Activated CD8-positive, alpha-beta memory T cell treated with anti-CD3 and anti-CD28 coated beads for 1 hour (primary cell): ENCODE data around the gene TMEM250.

Source experiments
- DNase-seq, 2 donors: peaks; one replicate each; pipeline ENCODE4 v3.0.0-alpha.2; 2020; ENCODE audit warnings: low read depth in 1 of 2; ENCODE audit errors: extremely low read depth in 1 of 2

TMEM250 gene

GRCh38 chr9:136084063-136084944, 34.4 kb downstream of the TMEM250 start:
- DNase-seq, result no peak

DNA sequence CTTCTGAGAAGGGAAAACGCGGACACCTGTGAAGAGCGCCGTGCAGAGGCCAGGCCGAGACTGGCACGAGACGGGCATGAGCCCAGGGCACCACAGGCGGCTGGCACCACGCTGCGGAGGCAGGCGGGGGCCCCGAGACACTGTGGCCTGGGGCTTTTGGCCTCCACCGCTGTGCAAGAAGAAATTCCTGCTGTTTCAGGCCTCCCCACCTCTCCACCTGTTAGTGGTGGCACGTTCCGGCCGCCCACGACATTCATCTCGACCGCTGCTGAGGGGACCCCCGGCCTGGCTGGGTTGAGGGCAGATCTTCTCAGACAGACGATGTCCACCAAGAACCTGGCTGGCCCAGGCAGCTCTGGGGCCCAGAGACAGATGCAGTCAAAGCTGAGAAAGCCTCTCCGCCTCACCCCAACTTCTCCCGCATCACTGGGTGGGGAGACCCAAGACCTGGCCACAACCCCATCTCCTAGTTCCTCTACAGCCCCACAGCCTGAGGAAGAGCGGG, 35.1 kb downstream of the TMEM250 start:
- no peak for DNase-seq

GRCh38 chr9:136082496-136083361, 35.9 kb downstream of the TMEM250 start:
- no peak for DNase-seq

GRCh38 chr9:136081826-136082495, 36.7 kb downstream of the TMEM250 start:
- no peak for DNase-seq

GRCh38 chr9:136081113-136081825, 37.4 kb downstream of the TMEM250 start:
- DNase-seq, result no peak

GRCh38 chr9:136080716-136081112, 38.0 kb downstream of the TMEM250 start:
- no peak for DNase-seq

DNA sequence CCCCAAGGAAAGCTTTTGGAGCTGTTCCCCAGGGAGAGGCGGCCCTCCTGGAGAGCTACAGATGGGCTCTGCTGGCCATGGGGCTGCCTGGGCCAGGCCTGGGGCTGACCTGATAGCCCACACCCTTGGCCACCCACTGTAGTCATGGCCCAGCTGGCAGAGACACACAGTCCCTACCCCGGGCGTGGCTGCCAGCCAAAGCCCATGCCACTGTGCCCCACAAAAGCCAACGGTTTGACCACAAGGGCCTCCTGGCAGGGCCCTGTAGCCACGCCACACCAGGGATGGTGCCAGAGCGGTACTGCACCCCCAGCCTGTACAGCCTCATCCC, 38.8 kb downstream of the TMEM250 start:
- no peak for DNase-seq

GRCh38 chr9:136079211-136079915, 39.3 kb downstream of the TMEM250 start:
- no peak for DNase-seq

GRCh38 chr9:136078498-136079011, 40.1 kb downstream of the TMEM250 start:
- no peak for DNase-seq

DNA sequence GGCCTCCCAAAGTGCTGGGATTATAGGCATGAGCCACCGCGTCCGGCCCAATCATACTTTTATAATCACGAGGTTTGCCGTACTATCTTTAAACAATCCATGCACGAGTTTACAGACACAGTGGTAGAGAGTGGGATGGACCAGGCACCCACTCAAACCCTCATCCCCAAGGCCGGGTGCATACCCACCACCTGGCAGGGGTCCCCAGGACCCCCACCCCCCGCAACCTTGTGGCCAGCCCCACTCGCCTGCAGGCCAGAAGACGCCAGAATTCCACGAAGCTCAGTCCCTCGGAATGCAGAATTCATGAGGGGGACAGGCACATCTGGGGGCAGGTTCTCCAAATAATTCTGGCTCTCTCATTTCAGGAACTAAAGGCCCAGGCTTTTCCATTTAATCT, 40.7 kb downstream of the TMEM250 start:
- no peak for DNase-seq

DNA sequence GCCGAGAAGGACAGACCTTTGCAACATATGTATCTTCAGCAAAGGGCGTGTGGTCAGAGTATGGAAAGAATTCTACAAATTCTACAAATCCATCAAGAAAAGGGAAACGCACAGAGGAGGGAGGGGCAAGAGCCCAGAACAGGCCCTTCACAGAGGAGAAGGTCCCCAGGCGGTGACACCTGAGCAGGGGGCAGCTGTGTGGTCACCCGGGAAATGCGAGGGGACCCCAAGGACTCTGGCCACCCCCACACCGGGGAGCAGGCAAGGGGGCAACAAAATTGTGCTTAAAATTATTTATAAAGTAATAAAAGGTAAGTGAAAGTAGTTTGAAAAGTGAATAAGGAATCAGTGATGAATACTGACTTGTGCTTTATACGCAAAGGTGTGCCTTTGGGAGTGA, 41.2 kb downstream of the TMEM250 start:
- no peak for DNase-seq

DNA sequence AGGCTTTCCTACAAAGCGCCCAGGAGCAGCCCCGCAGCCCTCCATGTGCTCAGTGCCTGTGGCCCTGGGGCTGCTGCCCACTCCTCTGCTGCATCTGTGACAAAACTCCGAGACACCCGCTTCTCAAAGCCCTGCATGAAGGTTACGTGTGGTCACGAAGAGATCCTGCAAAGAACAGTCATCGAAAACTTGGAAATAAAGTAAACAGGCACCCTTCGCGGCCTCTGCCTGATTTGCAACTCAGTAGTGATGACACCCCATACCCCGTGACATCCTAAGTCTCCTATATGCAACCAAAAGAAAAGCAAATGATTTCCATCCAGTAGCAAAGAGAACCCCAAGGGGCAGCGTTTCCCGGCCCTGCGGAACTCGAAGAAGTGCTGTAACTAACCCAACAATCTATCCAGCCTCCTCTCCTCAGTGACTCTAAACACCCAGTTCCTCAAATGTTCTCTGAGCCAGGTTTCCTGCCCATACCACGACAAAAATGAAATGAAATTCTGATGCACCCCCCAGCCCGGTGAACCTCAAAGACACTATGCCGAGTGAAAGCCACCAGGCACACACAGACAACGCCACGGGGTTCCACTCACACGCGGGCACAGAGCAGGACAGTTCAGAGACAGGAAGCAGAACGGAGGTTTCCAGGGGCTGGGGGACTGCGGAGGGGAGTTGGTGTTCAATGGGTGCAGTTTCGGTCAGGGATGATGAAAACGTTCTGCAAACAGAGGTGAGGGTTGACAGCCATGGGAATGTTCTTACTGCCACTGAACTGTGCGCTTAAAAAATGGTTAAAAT, 42.6 kb downstream of the TMEM250 start:
- DNase-seq, result no peak

DNA sequence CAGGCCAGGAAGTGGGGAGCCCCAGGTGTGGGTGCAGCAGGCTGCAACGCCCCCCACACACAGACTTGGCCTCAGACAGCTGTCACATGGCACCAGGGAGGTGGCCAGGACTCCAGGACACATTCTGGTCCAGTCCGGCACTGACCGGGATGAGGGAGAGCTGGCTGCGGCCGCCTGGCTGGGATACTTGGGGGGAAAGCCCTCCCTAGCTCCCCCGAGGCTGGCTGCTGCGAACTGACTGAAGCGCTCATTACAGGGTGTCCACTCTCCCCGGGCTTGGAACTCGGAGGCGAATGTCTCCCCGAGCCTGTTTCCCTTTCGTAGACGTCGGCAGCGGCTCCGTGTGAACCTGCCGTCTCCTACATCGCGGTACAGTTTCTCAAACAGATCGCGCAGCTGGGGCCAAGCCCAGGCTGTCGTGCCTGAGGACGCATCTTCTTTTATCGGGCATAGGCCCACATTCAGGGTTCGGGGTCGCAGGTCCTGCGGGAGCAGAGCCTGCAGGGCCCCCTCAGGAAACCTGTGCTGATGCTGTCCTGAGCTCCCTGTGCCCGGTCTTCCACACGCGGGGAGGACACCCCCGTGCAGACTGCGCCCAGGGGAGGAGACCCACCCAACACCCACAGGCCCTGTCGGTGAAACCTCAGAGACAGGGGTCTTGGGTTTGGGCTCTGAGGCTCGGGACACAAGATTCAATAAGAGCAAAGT, 43.4 kb downstream of the TMEM250 start:
- no peak for DNase-seq

DNA sequence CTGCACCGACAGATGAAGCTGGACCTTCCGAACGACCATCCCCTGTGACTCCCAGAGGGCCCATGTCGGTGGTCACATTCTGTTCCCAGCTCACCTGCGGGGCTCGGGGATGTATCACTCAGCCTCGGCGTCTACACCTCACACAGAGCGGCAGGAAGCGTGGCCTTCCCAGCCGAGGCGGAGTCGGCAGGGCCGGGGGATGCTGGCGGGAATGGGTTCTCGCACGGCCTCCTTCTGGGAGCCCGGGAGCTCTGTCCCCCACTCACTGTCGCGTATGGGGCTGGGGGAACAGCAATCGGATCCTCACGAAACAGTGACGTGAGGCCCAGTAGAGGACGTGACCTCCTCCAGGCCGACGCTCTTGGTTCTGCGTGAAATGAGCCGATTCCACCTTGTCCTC, 44.0 kb downstream of the TMEM250 start:
- no peak for DNase-seq
